ENCODE data around the gene TACO1. TPM values are rescaled to one million over a fixed set of nuclear protein-coding genes. Genes with fewer than 3 reads are reported as not detected.

Gene TACO1
- total RNA-seq, 3 donors from 2014 or later (not counting 1 experiment from before 2014, with no cell fraction given) = 7.1 to 10.9 (median 9.2) TPM

Other genes with a start within 250 kb of the TACO1 start
- 10 to 100 TPM; 16.3 to 19.3 (median 19.2) TPM for gene CYB561, start 154.6 kb upstream of the TACO1 start, total RNA-seq
- 1 to 10 TPM in 2 of 3 donors, under 1 TPM in 1; 0.86 to 1.2 (median 1.0) TPM for gene ACE, start 123.8 kb upstream of the TACO1 start, total RNA-seq
- not detected for gene KCNH6, start 77.5 kb upstream of the TACO1 start, total RNA-seq
- gene DCAF7, start 50.4 kb upstream of the TACO1 start, total RNA-seq = 10 to 100 TPM; 55.5 to 83.5 (median 72.2) TPM
- gene MAP3K3, start 21.5 kb downstream of the TACO1 start, total RNA-seq = 10 to 100 TPM; 82.0 to 89.2 (median 88.5) TPM
- gene LIMD2, start 99.2 kb downstream of the TACO1 start, total RNA-seq = 100 to 1,000 TPM; 513 to 546 (median 524) TPM
- 10 to 100 TPM; 72.6 to 83.1 (median 78.2) TPM for gene STRADA, start 140.9 kb downstream of the TACO1 start, total RNA-seq
- 10 to 100 TPM; 37.9 to 45.2 (median 41.7) TPM for gene CCDC47, start 172.7 kb downstream of the TACO1 start, total RNA-seq
- 100 to 1,000 TPM in 2 of 3 donors, 10 to 100 TPM in 1; 80.1 to 127 (median 110) TPM for gene DDX42, start 173.3 kb downstream of the TACO1 start, total RNA-seq
- 100 to 1,000 TPM in 2 of 3 donors, 10 to 100 TPM in 1; 91.3 to 114 (median 100) TPM for gene PSMC5, start 226.5 kb downstream of the TACO1 start, total RNA-seq
- 10 to 100 TPM; 35.2 to 53.5 (median 51.6) TPM for gene FTSJ3, start 226.8 kb downstream of the TACO1 start, total RNA-seq
- 100 to 1,000 TPM; 131 to 162 (median 139) TPM for gene SMARCD2, start 241.8 kb downstream of the TACO1 start, total RNA-seq

Data from natural killer cell (primary cell).